ENCODE results near the gene FGF21.
A peak's percentile ranks its signal among the peaks of the same experiment; 100 is the strongest.

- TF ChIP-seq POLR2A (IDR thresholded peaks at IDR 0.05): no peak
- peak in 1 of 12 donors; percentile 7 for TF ChIP-seq CTCF (IDR thresholded peaks at IDR 0.05)
Observed at GRCh38 chr19:48713041-48713863, 42.1 kb upstream of the FGF21 start.
